ENCODE results near the gene PMEPA1. TPM values are rescaled to one million over a fixed set of nuclear protein-coding genes. Genes with fewer than 3 reads are reported as not detected.
A peak's percentile ranks its signal among the peaks of the same experiment; 100 is the strongest.

PMEPA1 gene
- polyA plus RNA-seq, 10 donors = 15.2 to 31.8 (median 20.6) TPM

DNA sequence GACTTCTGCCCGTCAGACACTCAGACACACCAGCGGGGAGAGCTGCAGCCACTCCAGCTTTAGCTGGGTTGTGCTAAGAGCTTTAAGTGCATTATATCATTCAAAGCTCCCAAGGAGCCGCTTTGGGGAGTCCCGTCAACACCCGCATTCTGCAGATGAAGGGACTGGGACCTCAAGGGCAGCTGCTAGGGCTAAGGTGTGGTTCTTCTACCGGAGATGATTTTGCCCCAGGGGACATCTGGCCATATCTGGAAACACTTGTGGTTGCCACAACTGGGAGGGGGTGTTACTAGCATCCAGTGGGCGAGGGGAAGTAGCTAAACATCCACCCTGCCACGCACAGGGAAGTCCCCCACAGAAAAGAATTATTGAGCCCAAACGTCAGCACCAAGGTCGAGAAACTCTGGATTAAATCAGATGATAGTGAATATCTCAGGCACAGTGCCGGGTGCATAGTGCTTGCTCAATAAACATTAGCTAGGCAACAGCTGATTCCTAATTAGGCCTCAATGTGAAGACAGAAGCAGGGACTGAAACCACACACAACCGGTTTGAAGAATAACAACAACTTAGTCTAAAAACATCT lies 29.6 kb downstream of the PMEPA1 start:
- DNase-seq = no peak

DNA sequence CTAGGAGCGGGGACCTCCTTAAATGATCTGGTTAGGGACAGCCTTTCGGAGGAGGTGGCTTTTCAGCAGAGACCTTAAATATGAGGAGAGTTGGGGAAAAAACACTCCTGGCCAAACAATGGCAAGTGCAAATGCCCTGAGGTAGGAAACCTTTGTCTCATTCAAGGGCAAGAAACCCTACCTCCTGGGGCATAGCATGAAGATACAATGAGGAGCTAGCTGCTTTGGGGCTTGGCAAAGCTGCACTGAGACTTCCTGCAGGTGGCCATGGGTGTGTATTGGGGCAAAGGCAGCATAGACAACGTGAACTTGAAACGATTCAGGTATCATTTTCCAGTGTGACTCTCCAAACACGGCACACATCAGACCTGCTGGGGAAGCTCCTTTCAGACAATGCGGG lies 30.7 kb downstream of the PMEPA1 start:
- no peak for DNase-seq

DNA sequence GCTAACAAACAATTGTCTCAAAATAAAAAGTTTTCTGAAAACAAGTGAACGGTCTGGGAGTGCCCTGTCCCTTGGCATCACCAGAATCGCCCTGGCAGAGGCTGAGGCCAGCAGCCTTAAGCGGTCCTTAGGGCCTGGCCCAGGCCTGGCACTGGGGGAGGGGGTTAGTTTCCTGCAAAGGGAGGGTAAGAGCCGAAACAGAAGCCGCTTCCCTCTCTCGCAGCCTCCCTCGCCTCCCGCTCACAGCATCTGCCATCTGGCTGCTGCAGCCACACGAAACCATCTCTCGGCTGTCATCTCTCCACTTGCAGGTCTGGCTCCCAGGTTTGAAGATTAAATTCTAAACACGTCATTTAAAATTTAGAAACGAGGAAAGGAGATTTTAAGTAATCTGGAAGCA lies 31.5 kb downstream of the PMEPA1 start:
- DNase-seq = no peak

DNA sequence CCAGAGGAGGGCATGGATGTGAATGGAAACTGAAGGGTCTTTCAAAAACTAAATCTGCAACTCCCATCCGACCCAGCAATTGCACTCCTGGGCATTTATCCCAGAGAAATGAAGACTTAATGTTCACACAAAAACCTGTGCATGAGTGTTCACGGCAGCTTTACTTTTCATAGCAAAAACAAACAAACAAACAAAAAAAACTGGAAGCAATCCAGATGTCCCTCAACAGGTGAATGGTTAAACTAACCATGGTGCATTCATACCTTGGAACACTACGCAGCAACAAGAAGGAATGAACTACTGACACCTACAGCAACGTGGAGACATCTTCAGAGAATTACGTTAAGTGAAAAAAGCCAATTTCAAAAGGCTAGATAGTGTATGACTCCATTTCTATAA lies 32.2 kb downstream of the PMEPA1 start:
- no peak for DNase-seq

DNA sequence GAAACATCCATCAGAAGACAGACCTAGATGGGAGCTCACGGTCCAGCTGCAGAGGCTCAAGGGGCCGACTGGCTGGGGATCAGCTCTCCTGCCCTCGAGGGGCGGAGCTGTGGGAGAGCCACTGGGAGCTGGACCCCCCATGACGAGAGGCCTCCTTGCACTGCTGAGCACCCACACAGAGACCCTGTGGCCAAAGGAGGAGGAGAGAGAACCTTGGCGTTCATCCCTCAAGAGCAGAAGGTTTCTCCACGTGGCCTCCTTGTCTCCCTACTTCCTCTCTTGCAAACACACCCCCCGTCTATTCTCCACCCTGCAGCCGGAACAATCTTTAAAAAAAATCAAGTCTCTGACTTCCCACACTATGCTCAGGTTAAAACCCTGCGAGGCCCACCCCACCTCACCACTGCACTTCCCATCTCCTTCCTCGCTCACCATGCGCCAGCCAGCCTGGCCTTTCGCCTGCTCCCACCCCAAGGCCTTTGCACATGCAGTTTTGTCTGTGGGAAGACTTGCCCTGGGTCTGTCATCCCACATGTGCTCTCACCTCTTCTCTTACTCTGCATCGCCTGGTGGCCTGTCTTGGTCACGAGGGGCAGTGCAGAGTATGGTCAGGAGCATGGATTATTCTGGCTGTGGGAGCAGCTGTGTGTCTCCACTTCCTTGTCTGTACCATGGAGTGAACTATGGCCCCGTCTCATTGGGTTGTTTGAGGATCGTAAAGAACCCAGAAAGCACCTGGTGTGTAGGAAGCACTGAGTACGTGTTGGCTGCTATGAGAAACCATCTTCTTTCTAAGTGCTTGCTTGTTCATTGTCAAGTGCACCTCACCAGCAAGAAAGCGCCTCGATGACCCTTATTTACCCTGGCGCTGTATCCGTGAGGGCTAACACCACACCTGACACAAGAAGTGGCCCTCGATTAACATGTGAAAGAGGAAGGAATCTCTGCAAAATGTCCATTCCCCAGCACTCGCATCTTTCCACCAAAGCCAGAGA lies 32.9 kb downstream of the PMEPA1 start:
- DNase-seq = no peak

DNA sequence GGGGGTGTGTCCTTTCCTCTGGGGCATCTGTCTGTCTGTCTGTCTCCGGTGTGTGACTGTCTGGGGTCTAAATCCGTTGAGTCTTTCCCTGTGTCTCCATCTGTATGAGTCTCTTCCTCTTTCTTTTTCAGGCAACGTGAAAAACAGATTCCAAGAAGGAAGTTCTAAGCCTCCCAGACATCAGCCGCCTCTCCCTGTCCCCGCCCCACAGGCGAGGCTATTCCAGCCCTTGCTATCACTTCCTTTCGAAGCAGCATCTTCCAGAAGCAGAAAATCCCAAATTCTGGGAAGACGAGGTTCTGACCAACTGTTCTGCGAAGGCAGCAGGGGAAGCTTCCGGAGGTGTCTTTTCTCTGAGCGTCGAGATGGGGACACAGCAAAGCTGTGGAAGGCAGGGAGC lies 34.0 kb downstream of the PMEPA1 start:
- DNase-seq = no peak

DNA sequence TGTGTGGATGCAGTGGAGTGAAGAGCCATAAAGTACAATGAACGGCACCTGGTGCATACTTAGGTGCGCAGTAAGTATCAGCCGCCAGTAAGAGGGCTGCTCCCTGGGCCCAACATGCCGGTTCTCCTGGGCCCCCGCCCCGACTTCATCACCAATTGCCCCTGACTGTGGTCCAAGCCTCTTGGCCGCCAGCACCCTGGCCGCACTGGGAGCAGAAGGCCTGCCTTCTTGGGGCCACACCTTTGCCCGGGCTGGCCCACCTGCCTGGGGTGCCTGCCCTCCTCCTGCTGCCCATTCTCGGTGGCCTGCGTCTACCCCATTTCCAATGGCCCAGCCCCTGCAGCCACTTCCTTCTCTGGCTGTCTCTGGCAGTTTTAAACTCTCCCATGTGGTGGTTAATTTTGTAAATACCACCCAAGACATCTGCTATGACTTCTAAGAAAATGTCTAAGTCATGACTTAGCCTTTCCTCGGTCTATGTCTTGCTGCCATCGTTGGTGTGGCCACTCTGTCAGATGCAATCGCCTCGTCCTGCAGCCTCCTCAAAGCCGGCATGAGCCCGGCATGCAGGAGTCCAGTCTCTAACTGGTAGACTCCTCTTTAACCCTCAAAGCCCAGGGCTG lies 36.8 kb downstream of the PMEPA1 start:
- DNase-seq = no peak

DNA sequence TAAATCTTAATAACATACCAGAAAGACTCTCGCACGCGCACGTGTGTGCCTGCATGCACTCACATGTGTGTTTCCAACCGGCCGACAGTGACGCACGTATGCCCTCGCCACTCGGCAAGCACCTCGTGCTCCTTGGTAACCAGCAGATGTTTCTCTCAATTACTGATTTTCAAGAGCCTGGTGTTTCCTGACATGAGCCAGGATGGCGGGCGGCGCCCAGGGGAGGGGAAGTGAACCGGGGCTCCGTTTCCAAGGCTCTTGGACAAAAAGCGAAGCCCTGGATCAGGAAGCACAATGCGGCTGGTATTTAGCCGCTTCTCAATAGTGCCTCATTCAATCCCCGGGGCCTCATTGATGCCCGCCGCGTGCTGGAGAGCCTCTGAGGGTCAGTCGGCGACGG lies 37.7 kb downstream of the PMEPA1 start:
- peak in 1 of 3 donors; percentile 57 for DNase-seq

DNA sequence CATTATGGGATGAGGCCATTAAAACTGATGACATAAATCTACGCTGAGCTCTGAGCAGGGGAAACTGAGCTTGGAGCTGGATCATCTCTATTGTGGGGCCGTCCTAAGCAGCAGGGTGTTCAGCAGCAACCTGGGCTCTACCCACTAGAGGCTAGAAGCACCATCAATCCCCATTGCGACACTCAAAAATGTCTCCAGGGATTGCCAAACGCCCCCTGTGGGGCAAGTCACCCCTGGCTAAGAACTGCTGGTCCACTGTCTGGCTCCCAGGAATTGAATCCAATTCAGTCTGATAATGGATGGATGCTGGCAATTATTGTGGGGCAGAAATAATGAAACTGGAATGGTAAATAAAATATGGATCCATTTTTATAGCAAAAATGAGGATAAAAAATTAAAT lies 38.2 kb downstream of the PMEPA1 start:
- DNase-seq = no peak

DNA sequence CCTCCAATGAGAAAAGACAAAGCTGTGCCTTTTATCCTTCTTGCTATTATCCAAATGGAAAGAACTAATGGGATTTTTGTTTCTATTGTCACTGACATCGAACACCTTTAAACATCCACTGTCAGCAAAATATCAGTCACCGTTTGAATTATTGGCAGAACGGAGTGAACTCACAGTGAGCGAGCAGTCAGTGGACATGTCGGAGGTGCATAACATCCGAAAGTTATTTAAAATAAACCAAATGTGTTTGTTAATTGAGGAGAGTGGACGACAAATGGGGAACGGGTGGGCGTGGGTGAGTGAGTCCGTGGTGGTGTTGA lies 38.8 kb downstream of the PMEPA1 start:
- DNase-seq = no peak

DNA sequence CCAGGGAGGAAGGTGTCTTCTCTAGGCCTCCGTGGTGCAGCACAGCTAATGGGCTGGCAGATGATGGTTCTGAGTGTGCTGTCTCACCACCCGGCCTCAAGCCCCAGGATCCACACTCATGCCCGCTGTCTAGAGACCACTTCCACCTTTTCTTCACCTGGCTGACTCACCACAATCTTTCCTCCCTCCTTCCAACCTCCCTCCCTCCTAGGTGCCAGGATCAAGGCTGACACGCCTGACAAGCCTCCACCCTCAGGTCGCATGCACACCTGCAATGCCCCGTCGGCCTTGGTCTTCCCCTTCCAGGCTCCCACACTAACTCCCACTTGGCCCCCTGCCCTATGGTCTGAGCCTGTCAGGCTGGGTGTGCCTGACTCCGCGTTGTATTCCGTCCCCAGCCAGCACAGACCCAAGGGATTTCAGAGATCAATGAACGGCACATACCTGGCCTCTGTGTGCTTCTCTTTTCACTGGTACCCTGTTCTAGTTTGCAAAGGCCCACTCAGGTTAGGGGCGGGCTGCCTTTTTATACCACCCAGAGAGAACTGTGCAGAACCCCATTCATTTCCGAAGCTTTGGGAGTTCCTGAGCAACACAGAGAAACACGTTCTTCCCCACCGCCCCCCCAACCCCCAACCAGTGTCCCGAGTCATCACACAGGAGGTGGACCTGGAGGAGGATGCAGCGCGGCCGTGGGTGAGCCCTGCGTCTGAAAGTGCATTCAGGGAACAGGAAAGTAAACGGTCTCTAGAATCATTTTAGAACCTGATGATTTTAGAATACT lies 39.3 kb downstream of the PMEPA1 start:
- DNase-seq = no peak

DNA sequence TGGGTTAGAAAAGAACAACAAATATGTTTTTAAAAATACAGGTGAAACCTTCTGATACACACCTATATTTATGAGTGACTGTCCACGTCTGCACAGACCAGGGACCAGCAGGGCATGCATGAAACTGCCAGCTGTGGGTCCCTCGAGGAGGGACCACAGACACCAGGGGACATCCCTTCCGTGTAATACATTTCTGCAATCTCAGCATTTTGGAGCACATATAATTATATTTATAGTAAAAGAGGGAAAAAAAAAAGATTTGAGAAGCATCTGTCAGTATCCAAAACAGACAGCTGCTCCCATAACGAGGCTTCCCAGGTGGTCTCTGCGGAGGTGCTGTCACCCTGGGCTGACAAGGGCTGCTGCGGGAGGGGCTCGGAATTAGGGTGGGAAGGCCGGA lies 40.2 kb downstream of the PMEPA1 start:
- DNase-seq = no peak

DNA sequence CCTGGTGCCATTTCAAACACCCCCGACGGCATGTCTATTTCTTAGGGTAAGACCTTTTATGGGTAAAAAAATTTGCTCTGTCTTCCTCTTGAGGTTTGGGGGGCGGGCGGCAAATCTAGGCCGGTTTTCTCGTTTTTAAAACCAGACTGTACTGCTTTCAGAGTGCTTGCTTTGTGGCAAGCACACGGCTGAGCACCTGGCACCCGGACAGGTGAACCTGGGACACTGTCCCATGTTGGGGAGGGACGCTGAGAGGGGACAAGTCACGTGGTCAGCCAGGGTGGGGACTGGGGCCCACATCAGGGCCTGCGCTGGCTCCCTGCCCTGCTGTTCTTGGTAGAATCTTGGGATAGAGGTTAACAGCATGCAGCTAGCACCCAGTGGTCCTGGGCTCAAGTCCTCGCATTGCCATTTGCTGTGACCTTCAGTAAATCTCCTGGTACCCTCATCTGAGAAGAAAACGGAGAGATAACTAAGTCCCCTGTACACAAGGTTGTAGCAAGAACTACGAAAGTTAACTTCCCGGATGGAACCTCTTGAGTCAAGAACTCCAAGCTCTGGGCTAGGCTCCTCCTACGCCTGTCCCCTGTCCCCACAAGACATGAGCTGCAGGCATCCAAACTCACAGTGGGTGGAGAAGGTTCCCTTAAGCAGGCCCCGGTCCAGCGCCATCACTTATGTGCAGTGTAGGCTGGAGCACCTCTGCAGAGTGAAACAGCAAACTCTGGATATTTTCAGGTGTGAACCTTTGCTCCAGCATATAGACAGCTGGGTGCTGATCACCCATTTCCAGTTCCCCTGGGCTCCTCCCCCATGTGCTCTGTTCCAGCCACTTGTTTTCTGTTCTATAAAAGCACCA lies 41.7 kb downstream of the PMEPA1 start:
- DNase-seq = no peak

DNA sequence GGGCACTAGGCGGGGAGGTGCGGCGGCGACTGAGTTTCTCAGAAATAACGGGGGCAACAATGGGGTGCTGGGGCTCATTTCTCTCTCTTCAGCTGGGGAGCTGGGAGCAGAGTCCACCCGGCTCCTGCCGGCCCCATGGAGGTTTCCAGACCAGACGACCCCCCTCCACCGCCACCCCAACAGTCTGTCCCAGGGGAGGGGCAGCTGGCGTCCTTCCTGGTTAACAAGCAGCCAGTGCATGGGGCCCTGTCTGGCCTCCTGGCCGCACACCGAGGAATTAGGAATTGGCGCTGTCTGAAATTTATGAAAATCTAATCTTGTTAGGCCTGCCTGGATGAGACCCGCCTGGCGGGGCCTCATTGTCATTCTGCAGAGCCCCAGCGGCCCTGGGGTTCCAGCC lies 42.4 kb downstream of the PMEPA1 start:
- no peak for DNase-seq

DNA sequence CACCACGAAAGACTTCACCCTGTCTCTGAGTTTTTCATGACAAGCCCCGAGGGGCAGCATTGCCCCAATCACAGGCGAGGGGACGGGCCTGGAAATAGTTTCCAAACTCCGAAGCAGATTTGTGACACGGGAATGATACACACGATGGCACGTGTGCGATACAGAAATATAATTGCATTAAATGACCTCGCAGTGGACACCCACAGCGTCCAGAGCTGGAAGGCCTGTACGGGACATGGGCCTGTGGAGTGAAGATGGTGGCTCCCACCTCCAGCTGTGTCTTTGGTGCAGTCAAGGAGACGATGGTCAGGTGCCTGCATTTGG lies 43.0 kb downstream of the PMEPA1 start:
- no peak for DNase-seq

DNA sequence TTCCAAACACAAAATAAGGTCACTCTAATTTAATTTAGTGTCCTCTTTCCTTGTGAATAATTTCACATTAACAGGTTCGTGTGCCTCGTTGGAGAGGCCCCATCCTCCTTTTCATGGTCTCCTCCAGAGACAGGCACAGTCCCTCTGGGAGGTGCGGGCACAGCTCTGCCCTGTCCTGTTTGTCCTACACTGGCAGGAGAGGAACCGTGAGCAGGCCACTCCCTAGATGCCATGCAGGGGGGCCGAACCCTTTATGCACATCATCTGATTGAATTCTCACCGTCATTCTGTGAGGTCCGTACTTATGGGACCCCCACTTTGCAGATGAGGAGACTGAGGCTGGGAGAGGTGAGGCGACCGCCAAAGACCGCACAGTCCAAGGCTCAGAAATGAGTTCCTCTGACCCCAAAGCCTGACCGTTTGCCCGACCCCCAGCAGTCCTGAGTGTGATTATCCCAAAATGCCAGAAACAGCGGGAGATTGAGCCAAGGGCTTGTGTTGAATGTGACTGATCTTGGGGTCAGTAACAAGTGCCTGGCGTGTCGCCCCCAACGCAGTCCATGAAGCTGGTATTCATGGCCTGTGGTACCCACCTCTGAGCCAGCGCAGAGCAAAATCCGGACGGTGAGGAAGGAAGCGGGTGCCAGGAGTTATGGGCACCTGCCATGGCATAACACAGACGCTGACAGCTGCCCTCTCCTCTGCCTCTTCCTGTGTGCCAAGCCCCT lies 43.5 kb downstream of the PMEPA1 start:
- DNase-seq = no peak

DNA sequence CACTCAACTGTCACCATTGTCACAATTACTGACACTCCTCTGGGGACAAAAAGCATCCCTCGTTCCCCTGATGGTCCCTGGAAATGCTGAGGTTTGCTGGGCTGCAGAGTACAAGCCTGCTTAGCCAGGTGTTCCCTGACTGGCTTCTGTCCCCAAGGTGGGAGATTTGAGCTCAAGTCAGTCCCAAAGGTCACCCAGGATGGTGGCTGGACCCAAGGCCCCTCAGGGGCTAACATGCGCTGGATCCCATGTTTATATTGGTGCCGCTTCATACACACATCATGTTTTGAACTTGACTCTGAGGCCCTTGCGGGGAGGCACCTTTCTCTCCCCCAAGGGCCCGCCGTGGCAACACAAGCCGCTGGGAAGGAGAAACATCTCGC lies 44.2 kb downstream of the PMEPA1 start:
- no peak for DNase-seq

DNA sequence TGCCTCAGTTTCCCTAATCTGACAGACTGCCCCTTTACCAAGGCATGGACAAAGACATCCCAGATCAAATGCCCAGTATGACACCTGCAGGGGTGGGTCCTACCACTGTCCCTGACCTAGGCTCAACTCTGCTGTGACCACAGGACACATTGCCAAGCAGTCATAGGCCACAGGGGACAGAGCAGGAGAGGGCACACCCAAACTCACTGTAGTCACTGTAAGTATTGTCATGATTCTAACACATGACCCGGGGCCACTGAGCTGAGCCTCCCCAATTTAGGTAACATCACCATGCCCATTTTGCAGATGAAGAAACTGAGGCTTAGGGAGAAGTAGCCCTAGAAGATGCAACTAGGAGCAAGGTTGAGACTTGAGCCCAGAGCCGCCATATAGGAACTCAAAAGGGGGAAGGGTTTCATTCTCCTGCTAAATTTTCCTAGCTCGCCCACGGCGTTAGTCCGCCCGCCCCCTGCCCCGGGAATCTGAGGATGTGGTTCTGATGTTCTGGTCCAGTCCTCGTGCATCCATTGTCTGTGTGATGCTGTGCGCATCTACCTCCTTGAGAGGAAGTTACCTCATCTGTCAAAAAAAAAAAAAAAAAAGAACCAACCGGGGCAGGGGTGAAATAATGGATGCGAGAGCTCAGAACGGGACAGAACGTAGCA lies 44.8 kb downstream of the PMEPA1 start:
- DNase-seq = no peak

DNA sequence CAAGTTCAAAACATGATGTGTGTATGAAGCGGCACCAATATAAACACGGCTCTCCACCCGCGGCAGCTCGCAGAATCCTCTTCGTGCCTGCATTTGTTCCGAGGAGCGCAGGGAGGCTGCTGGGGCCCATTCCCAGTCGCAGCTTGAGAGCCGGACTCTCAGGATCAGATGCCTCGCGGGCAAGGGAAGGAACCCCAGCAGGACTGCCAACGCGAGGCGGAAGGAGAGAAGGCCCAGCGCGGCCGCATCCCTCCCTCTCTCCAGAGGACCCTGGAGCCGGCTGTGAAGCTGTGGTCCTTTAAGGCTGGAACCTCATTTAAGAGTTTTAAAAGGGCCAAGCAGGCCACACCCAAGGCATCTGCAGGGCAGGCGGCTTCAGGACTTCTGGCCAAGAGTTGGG lies 45.3 kb downstream of the PMEPA1 start:
- DNase-seq = no peak
